Astrocyte of the cerebellum (primary cell): ENCODE data around the gene PDE6B.

Experiments used
- DNase-seq: peaks from one replicate; pipeline ENCODE4 v3.0.0-alpha.2; 2011; ENCODE audit warnings: low read depth
- H3K4me3 ChIP-seq: 2 replicates; pipeline ENCODE4 v1.5.1; 2011; ENCODE audit warnings: mild to moderate bottlenecking, low read depth, low read length, moderate library complexity
- in situ Hi-C: cut with HindIII; loops from 2 replicates; pipeline ENCODE4 v1.10.0; 2017; ENCODE audit warnings: low sequenced_read_pairs
- TF ChIP-seq, protein P1 (sequence below): IDR thresholded peaks from 2 replicates; pipeline ENCODE4 v1.5.1; 2012; ENCODE audit warnings: low read length, low read depth, moderate library complexity, mild to moderate bottlenecking; ENCODE audit errors: missing control alignments

Gene PDE6B

DNA sequence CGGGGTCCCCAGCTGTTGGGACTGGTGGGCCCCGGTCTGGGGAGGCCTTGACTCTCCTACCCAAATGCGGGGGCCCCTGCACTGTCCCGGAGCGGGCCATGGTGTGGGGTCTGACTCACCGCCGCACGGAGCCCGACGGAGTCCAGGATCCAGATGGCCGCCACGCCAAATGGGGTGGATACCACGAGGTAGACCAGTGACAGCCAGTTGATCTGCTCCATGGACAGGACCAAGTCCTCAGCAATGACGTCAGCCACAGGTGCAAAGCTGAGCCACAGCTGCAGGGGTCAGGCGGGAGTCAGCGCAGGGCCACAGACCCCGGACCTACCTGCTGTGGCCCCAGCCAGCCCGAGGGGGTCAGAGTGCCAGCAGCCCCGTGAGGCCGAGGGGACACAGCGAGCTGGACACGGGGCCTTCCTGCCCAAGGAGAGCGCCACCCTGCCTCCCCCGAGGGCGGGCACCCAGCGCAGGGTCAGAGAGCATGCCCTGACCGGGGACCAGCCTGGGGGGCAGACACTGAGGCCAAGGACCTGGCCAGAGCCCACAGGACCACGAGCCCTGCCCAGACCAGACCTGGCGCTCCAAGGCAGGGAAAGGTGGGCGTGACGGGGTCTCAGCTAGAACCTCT is 61.2 kb downstream of the PDE6B start:
- in situ Hi-C loops, result no loop called here
- TF ChIP-seq, protein P1, sequence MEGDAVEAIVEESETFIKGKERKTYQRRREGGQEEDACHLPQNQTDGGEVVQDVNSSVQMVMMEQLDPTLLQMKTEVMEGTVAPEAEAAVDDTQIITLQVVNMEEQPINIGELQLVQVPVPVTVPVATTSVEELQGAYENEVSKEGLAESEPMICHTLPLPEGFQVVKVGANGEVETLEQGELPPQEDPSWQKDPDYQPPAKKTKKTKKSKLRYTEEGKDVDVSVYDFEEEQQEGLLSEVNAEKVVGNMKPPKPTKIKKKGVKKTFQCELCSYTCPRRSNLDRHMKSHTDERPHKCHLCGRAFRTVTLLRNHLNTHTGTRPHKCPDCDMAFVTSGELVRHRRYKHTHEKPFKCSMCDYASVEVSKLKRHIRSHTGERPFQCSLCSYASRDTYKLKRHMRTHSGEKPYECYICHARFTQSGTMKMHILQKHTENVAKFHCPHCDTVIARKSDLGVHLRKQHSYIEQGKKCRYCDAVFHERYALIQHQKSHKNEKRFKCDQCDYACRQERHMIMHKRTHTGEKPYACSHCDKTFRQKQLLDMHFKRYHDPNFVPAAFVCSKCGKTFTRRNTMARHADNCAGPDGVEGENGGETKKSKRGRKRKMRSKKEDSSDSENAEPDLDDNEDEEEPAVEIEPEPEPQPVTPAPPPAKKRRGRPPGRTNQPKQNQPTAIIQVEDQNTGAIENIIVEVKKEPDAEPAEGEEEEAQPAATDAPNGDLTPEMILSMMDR, result no peak
- no peak overlapping the region for H3K4me3 ChIP-seq
- DNase-seq, result no peak

DNA sequence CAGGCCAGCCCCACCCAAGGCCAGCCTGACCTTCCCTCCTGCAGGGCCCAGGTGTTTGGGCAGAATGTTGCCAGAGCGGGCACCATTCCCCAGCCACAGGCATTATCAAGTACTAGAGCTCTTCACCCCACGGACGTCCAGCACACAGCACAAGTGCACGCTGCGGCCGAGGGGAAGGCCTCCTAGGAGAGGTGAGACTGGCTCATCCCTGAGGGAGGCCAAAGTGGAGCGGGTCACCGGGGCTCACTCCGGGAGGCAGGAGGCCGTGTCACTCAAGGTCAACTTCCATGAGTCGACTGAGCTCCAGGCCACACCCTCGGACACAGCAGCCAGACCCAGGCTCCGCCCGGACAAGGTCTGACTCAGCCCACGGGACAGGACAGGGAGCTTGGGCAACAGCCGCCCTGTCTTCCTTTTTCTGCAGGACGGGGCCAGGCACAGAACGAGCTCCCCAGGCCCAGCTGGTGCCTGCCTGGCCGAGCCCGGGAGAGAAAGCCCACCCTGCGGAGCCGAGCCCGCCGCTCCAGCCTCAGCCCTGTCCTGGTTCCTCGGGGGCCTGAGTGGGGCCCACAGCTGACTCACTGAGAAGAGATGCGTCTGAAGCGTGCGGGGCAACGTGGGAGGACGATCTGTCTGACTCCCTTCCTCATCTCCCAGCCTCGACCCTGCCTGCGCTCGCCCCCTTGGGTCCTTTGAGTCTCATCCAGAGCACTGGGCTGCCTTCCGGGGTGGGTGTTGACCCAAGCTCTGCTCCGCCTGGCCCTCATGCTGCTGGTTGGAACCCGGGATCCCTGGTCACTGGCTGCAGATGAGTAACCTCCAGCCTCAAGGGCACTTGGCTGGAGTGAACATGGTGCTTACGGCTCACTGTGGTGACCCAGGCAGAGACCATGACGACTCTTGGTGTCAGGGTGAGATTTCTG is 61.9 kb downstream of the PDE6B start:
- no peak overlapping the region for H3K4me3 ChIP-seq
- in situ Hi-C loops, result no loop called here
- peak; percentile 28 for DNase-seq
- TF ChIP-seq, protein P1, result no peak

DNA sequence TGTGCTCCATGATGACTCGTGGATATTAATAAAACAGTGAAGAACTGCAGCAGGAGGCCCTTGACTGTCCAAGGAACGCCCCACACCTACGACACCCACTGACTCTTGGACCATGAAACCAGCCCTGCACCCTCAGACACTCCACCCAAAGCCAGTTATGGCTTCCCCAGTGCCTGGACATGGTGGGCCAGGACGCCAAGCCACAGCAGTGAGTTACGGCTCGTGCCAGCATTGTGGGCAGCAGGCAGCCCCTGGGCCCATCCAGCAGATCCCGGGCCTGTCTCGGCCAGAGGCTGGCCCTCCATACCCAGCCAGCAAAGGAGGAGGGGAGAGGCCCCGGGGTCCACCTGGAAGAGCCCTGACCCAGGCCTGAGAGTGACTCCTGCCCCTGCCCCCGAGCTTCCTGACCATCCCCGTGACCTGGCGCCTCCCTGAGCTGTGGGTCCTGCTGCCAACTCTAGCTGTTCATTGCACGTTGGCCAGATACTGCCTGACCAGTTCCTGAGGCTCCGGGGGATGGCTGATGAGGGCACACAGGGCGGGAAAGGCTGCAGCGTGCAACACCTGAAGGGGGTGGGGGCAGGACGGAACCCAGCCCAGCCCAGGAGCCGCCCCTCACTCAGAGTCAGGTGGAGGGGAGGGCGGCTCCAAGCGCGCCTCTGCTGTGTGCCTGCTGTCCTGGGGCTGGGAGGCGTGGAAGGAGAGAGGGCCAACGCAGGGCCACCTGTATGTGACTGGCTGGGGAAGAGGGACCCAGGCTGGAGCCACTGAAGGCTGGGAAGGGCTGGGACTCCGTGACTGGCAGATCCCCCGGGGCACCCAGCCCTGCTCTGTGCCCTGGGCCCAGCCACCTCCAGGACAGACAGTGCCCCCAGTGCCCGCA is 62.8 kb downstream of the PDE6B start:
- no peak for DNase-seq
- peak overlapping the region; percentile 18 for H3K4me3 ChIP-seq
- in situ Hi-C loops, result no loop called here
- TF ChIP-seq, protein P1, result no peak

DNA sequence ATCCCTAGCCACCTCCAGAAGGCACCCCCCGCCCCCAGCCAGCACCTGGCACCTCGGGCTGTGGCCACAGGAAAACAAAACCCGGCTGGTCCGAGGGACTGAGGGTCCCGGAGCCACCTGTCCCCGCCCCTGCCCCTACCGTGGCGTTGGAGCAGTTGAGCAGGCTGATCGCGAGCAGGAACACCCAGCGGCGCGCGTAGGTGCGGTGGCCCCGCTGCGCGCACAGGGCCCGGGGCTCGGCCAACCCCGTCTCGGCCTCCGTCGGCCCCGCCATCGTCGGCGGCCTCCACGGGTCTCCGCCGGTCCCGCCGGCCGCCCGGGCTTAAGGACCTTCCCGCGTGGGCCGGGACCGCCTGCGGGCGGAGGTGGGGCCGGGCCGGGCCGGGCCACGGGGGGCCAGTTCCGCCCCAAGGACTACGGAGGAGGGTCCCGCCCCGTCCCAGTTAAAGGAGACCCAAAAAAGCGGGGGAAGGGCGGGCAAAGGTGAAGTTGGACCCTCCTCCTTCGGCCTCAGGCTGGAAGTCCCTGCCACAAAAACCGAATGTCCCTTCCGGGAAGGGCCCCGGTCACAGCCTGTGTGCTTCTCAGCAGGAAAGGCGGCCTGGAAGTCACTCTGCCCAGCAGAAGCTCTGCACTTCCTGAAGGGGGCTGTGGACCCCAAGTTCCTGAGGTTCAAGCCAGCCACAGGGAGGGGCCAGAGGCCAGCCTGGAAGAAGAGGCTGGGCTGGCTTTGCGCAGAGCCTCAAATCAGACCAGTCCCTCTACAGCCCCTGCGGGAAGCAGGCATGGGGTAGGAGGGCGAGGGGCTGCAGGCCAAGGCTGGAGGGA is 63.7 kb downstream of the PDE6B start, which contains the start of gene SLC49A3:
Gene SLC49A3 (minus strand): TSS at position 298 of the 828 bp plus-strand sequence. CDS start 24 bp downstream, at position 274.
- TF ChIP-seq, protein P1, result no peak
- peak within 1 kb of the TSS; percentile 18 for H3K4me3 ChIP-seq
- no peak for DNase-seq
- in situ Hi-C loops, result no loop called here

DNA sequence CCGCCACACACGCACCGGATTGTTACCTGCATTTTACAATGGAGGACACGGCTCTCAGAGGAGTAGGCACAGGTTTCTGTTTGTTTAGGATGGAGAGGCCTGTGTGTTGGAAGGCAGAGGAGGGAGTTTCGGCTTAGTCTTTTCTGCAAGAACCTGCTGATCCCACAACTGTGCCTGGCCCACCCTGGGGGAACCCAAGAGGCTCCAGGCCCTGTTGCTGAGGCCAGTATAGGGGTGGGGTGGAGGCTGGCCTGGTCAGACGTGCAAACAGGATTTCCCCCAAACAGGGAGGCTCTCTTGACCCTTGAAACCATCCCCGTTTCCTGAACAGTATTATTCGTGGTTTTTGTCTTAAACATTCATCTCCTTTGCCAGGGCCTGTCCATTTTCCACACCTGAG is 64.3 kb downstream of the PDE6B start:
- in situ Hi-C loops, result no loop called here
- DNase-seq, result no peak
- no peak overlapping the region for H3K4me3 ChIP-seq
- TF ChIP-seq, protein P1, result no peak
